AG08395 (cell line): ENCODE data around the gene KIF16B.
"Not testable (repeated sequence)": the region's sequence is repeated elsewhere in the genome, so short reads cannot be mapped to it uniquely, and the experiment has no call there.

Experiments used
- DNase-seq: peaks from one replicate; pipeline ENCODE4 v3.0.0; 2012; ENCODE audit warnings: mixed read lengths, low spot score

The KIF16B gene

DNA sequence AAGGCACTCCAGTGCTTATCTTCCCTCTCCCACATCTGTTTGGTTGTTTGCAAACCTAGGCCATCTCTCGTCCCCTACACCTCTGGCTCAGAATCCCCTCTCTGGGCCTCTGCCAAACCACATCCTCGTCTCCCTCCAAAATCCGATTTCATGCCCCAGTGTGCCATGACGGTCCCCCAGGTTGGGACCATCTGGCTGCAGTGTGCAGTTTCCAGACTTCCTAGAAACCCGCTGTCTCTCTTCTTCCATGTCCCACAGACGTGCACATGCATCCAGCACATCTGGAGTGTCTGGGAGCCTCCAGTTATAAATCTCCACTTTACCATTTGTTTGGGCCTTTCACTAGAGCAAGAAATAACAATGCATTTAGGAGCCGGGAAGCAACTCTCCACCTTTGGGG is 316.2 kb downstream of the KIF16B start:
- DNase-seq: no peak

DNA sequence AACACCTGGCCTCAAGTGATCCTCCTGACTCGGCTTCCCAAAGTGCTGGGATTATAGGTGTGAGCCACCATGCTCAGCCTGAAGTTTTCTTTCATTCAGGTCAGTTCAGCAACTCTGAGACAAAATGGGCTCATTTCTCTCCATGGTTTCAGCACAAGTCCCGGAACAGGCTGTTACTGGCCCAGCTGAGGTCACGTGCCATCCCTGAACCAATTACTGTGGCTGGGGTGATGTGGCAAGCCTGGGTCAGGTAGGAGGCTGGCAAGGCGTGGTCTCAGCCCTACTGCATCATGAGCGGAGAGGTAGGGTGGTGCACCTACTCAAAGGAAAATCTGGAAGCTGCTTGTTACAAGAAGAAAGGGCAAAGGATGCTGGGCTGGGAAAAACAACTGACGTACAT is 326.4 kb downstream of the KIF16B start:
- no peak for DNase-seq

DNA sequence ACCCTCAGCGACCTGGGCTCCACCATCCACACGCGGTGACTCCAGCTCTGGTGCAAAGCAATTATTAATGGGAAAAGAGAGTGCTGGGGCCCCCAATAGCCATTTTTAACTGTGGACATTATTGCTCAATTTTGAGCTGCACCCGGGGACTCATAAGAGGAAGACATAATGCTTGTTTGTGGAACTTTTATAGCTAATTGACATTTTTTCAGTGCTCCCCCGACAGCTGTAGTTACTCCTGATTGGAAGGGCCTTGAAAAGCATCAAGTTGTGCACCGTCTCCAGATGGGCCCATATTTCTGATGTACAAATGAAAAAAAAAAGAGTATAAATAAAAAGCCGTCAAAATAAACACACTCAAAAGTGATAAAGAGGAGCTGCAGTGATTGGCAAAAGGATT is 327.0 kb downstream of the KIF16B start:
- no peak for DNase-seq

- DNase-seq: no peak
These were observed 327.4 kb downstream of the KIF16B start for GRCh38 chr20:16245879-16246278.

- DNase-seq: no peak
These were observed 328.4 kb downstream of the KIF16B start for GRCh38 chr20:16244892-16245291.

DNA sequence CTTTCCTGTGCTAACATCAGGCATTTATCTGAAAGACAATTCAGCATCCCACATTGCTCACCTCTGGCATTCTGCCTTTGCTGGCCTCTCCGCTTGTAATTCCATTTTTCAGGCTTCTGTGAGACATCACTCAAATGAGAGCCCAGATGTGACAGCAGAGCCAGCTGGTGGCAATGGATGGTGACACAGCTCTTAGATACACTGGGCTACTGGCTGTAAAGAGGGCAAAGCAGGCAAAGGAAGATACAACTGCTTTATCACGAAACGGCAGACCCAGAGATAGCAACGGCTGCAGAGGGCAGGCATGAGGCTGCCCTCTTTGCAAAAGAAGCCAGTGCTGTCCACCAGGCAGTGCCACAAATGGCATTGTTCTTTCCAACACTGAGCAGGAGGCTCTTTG is 329.8 kb downstream of the KIF16B start:
- DNase-seq: no peak

DNA sequence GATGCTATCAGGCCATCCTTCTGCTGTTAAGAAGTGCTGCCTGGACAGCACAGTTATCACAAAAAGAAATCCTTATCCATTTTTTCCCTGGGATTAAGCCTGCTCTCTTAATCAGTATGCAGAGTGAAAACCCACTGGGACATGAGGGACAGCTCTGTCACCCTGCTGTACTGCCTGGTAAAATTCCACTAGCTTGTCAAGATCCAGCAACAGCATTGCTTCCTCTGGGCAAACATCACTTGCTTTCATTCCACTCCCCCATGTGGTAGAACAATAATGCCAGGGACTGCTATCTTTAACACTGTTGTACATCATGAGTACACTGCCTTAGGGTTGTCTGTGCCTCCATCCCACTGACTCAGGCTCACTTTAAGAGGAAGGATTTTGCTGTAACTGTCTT is 331.3 kb downstream of the KIF16B start:
- no peak for DNase-seq

DNA sequence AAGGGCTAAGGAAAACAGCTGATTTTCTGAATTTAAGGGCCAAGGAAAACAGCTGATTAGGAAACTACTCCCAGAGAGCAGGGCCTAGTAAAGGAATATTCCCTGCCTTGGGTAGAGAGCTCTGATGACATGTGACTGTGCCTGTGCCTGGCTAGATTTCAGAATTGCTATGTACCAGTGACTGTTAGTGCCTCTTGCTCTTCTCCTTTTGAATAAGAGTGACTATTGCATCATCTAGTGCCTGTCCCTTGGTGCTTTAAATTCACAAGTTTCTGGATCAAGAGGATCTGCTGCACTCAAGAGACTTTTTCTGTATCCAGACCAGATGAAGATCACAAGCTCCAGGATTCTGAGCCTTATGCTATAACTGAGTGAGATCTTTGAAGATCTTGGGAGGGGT is 332.9 kb downstream of the KIF16B start:
- DNase-seq: no peak

- no peak for DNase-seq
These were observed 336.5 kb downstream of the KIF16B start for GRCh38 chr20:16236589-16237241.

DNA sequence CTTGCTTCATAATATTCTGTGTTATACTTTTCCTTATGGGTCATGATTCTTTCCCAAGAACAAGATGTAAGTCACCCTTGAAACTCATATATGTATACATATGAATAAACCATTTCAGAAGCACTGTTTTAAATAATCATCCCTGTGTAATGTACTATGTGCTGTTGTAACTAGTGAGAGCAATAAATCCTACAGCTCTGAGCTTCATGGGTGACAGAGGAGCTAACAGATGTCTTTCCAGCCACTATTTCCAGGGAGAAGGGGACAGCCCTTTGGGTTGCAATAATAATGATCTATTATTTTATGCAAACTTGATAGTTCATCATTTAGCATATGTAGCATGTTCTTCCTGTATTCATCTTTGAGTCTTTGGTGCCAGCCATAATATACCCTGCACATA is 342.8 kb downstream of the KIF16B start:
- DNase-seq: no peak

GRCh38 chr20:16229813-16230212 is 343.4 kb downstream of the KIF16B start:
- DNase-seq: no peak

DNA sequence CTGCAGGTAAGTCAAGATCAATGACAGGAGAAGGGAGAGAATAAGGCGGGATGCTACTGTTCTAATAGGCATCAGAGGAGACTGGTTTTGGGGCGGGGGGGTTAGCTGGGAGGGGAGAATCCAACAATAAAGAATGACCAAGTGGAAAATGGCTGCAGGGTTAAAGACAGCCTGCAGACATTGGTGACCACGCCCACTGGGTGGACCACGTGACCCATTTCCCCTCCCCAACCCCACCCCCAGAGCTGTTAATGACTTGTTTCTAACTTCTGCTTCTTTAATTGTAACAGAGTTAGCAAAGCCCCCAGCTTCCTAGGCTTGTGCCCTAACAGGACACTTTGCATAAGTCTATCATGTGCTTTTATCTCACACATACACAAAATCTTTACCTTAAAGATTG is 344.5 kb downstream of the KIF16B start:
- DNase-seq: no peak

DNA sequence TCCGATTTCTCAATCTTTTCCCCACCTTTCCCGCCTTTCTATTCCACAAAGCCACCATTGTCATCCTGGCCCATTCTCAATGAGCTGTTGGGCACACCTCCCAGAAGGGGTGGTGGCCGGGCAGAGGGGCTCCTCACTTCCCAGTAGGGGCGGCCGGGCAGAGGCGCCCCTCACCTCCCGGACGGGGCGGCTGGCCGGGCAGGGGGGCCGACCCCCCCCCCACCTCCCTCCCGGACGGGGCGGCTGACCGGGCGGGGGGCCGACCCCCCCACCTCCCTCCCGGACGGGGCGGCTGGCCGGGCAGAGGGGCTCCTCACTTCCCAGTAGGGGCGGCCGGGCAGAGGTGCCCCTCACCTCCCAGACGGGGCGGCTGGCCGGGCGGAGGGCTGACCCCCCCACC is 346.3 kb downstream of the KIF16B start:
- not testable (repeated sequence) for DNase-seq

DNA sequence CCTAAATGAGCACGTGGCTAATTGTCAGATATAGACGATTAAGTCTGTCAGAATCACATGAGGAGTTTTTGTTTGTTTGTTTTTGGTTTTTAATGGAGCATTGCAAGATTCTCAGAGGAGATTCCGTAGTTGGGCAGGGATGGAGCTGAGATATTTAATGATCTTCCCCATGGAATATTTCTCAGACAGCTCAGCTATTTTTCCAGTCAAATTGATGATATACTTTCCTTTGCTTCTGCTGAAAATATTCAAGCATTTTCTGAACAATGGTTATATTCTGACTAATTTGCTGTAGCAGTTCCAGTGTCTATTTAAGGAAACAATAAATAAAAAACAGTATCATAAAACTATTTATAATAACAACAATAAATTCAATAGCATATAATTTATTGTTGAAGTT is 348.4 kb downstream of the KIF16B start:
- no peak for DNase-seq

GRCh38 chr20:16222859-16223411 is 350.3 kb downstream of the KIF16B start:
- no peak for DNase-seq
